Breast epithelium (tissue), 4 donors: ENCODE data around the gene TRAM2. TPM values are rescaled to one million over a fixed set of nuclear protein-coding genes. Genes with fewer than 3 reads are reported as not detected.

Source experiments
- DNase-seq, 2 donors: peaks; one replicate each; pipeline ENCODE4 v3.0.0-alpha.2; 2019; ENCODE audit warnings: low spot score in 2 of 2
- H3K27ac ChIP-seq, 2 donors: fragments of 200-600 bp; sonication (generic) in 1 of 2; one replicate each; pipeline ENCODE4 v1.5.1; 2016 to 2019; ENCODE audit warnings: mild to moderate bottlenecking in 1 of 2
- H3K27me3 ChIP-seq, 2 donors: fragments of 200-600 bp; sonication (generic) in 1 of 2; one replicate each; pipeline versions ENCODE4 v1.5.1 to v1.6.0; 2017 to 2019; ENCODE audit warnings: control low read depth in 1 of 2, mild to moderate bottlenecking in 1 of 2
- H3K36me3 ChIP-seq: fragments of 200-600 bp; one replicate; pipeline ENCODE4 v1.5.1; 2019
- H3K4me1 ChIP-seq, 2 donors: fragments of 200-600 bp; sonication (generic); one replicate each; pipeline ENCODE4 v1.5.1; 2016 to 2019; ENCODE audit warnings: control low read depth in 1 of 2
- H3K4me3 ChIP-seq, 3 donors: fragments of 200-600 bp; sonication (generic); 1 replicate in 2 of 3; 2 replicates in 1 of 3; pipeline ENCODE4 v1.5.1; 2016 to 2019; ENCODE audit warnings: mild to moderate bottlenecking in 3 of 3, moderate library complexity in 2 of 3
- H3K9me3 ChIP-seq, 2 donors: fragments of 200-600 bp; sonication (generic) in 1 of 2; one replicate each; pipeline ENCODE4 v1.5.1; 2016 to 2019; ENCODE audit warnings: control low read depth in 1 of 2
- POLR2A ChIP-seq: fragments of 450-650 bp; IDR thresholded peaks from one replicate; pipeline ENCODE4 v1.6.1; 2016; ENCODE audit warnings: antibody characterized with exemption, mild to moderate bottlenecking, moderate library complexity
- POLR2AphosphoS5 ChIP-seq, 3 donors: sonication (generic); formaldehyde crosslinking; IDR thresholded peaks; one replicate each; pipeline ENCODE4 v1.6.1; 2017; ENCODE audit warnings: antibody characterized with exemption in 3 of 3
- intact Hi-C: fragments of 100-400 bp; cut with DNase I; formaldehyde crosslinking; loops from one replicate; pipeline ENCODE4 v1.15.1; 2023; ENCODE audit warnings: low total_unique reads
- total RNA-seq, 3 donors: library from RNA; depleted of rRNA; stranded (reverse); fragments of >200 nt; gene quantifications; one replicate each; pipeline ENCODE4 v1.1.0, GENCODE V29; 2016
- TF ChIP-seq, protein P1 (sequence below), 3 donors: fragments of 450-650 bp; IDR thresholded peaks; one replicate each; pipeline ENCODE4 v1.5.1; 2016 to 2017; ENCODE audit warnings: antibody characterized with exemption in 3 of 3, mild to moderate bottlenecking in 3 of 3, moderate library complexity in 3 of 3

Gene TRAM2, protein sequence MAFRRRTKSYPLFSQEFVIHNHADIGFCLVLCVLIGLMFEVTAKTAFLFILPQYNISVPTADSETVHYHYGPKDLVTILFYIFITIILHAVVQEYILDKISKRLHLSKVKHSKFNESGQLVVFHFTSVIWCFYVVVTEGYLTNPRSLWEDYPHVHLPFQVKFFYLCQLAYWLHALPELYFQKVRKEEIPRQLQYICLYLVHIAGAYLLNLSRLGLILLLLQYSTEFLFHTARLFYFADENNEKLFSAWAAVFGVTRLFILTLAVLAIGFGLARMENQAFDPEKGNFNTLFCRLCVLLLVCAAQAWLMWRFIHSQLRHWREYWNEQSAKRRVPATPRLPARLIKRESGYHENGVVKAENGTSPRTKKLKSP
- total RNA-seq: 10 to 100 TPM; 11.9 to 33.0 (median 24.3) TPM

DNA sequence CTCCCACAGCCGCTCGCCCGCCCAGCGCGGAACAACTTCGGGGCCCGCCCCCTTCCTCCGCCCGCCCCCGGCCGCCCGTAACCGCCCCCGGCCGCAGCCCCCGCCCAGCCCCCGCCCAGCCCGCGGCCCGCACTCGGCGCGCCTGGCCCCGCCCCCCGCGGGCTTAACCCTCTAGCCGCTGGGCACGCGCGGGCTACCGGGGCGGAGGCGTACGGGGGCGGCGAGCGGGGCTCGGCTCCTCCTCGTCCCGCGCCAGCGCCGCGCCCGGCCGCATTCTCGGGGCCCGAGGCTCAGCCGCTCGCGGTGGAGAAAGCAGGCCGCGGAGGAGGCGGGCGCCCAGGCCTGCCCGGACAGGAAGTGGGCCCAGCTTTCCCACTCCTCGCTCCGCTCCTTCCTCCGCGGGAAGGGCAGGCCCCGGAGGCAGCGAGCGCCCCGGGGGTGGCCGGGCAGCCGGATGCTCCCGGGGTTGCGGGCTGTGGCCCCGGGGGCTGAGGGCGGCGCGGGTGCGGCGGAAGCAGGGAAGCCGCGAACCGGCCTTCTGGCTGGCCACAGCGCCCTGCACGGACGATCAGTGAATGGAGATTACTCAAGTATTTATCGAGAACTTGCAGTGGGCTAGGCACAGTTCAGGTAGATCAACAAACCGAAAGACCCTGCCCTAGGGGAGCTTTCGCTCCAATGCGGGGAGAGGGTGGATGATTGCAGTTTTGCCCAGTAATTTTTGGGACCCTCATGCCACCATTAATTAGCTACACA, at the start of gene TRAM2:
TSS of gene TRAM2 (minus strand) at position 39 of the 756 bp plus-strand sequence. CDS start 145 bp downstream, outside the sequence.
- no peaks in the 10 kb centered on the region for H3K27me3 ChIP-seq
- H3K4me1 ChIP-seq: peaks cover 2 to 6% of the 10 kb centered on the region in 2 donors
- intact Hi-C loops: loop anchor here (10.0 kb wide), 1 partner anchor 72 kb away; no protein-coding TSS in a partner anchor
- peak within 1 kb of the TSS; percentile 84 to 92 (median 87) for H3K4me3 ChIP-seq
- peak within 1 kb of the TSS; percentile 98 to 99 for H3K27ac ChIP-seq
- H3K36me3 ChIP-seq: no peaks in the 10 kb centered on the region
- peak; percentile 22 to 56 (median 34) for TF ChIP-seq POLR2AphosphoS5 (IDR thresholded peaks at IDR 0.05)
- TF ChIP-seq, protein P1, sequence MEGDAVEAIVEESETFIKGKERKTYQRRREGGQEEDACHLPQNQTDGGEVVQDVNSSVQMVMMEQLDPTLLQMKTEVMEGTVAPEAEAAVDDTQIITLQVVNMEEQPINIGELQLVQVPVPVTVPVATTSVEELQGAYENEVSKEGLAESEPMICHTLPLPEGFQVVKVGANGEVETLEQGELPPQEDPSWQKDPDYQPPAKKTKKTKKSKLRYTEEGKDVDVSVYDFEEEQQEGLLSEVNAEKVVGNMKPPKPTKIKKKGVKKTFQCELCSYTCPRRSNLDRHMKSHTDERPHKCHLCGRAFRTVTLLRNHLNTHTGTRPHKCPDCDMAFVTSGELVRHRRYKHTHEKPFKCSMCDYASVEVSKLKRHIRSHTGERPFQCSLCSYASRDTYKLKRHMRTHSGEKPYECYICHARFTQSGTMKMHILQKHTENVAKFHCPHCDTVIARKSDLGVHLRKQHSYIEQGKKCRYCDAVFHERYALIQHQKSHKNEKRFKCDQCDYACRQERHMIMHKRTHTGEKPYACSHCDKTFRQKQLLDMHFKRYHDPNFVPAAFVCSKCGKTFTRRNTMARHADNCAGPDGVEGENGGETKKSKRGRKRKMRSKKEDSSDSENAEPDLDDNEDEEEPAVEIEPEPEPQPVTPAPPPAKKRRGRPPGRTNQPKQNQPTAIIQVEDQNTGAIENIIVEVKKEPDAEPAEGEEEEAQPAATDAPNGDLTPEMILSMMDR (IDR thresholded peaks at IDR 0.05): no peak
- no peaks in the 10 kb centered on the region for H3K9me3 ChIP-seq
- peak; percentile 57 to 71 for DNase-seq

DNA sequence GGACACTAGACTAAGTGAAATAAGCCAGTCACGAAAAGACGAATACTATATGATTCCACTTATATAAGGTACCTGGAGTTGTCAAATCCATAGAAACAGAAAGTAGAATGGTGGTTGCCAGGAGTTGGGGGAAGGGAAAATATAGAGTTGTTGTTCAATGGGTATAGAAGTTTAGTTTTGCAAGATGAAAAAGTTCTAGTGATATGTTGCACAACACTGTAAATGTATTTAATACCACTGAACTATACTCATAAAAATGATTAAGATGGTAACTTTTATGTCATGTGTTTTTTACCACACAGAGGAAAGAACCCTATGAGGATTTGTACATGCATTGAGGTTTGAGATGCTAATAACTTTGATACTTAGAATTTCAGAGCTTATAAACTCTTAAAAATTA, 46.0 kb upstream of the TRAM2 start:
- no peaks in the 10 kb centered on the region for H3K27me3 ChIP-seq
- TF ChIP-seq, protein P1 (IDR thresholded peaks at IDR 0.05): no peak
- TF ChIP-seq POLR2A (no peak), POLR2AphosphoS5 (IDR thresholded peaks at IDR 0.05) (no peak)

DNA sequence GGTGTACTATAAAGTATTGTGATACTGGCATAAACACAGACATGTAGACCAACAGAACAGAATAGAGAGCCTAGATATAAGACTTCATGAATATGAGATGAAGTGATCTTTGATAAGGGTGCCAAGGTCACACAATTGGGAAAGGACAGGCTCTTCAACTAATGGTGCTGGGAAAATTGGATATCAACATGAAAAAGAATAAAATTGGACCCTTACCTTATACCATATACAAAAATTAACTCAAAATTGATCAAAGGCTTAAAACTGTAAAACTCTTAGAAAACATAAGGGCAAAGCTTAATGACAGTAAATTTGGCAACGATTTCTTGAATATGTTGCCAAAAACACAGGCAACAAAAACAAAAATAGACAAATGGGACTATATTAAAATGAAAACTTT, 44.8 kb upstream of the TRAM2 start:
- Histone ChIP-seq H3K4me1 (no peaks in the 10 kb centered on the region), H3K27me3 (no peaks in the 10 kb centered on the region), H3K9me3 (no peaks in the 10 kb centered on the region), H3K27ac (no peak overlapping the region), H3K4me3 (no peak overlapping the region), H3K36me3 (no peaks in the 10 kb centered on the region)
- TF ChIP-seq POLR2AphosphoS5 (IDR thresholded peaks at IDR 0.05): no peak
- TF ChIP-seq, protein P1 (IDR thresholded peaks at IDR 0.05): no peak
- no peak for TF ChIP-seq POLR2A
- DNase-seq: no peak
- intact Hi-C loops: no loop called here

More for the DNA sequence above, 46.0 kb upstream of the TRAM2 start:
- Histone ChIP-seq H3K4me1 (no peaks in the 10 kb centered on the region), H3K4me3 (no peak overlapping the region), H3K9me3 (no peaks in the 10 kb centered on the region), H3K36me3 (no peaks in the 10 kb centered on the region), H3K27ac (no peak overlapping the region)
- no peak for DNase-seq
- intact Hi-C loops: no loop called here

DNA sequence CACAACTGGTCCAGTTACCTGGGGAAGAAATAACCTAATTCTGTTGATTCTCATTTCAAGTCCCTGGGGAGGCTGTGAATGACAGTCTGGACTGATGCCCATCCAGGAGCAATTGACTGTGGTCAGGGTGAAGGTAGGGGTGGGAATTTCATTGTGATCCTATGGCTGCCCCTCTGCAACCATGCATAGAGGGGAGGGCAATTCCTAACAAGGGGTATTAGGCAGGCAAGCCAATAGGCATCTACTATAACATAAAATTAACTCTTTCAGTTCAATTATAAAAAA, 44.0 kb upstream of the TRAM2 start:
- Histone ChIP-seq H3K4me1 (no peaks in the 10 kb centered on the region), H3K27ac (no peak overlapping the region), H3K36me3 (no peaks in the 10 kb centered on the region), H3K27me3 (no peaks in the 10 kb centered on the region), H3K4me3 (no peak overlapping the region), H3K9me3 (no peaks in the 10 kb centered on the region)
- TF ChIP-seq POLR2AphosphoS5 (IDR thresholded peaks at IDR 0.05) (no peak), POLR2A (no peak)
- TF ChIP-seq, protein P1 (IDR thresholded peaks at IDR 0.05): no peak
- intact Hi-C loops: no loop called here
- no peak for DNase-seq
